Immature natural killer cell (primary cell): ENCODE data around the gene UBE2H. TPM values are rescaled to one million over a fixed set of nuclear protein-coding genes. Genes with fewer than 3 reads are reported as not detected.
A peak's percentile ranks its signal among the peaks of the same experiment; 100 is the strongest.
"Not testable (repeated sequence)": the region's sequence is repeated elsewhere in the genome, so short reads cannot be mapped to it uniquely, and the experiment has no call there.

Source experiments
- DNase-seq, 3 donors: peaks; one replicate each; pipeline ENCODE4 v3.0.0; 2022; ENCODE audit warnings: mixed read lengths in 1 of 3
- H3K27ac Mint-ChIP-seq, 6 donors: one replicate each; pipeline ENCODE4 v1.8.0; 2020; ENCODE audit warnings: mixed read lengths in 6 of 6, mild to moderate bottlenecking in 5 of 6, inconsistent platforms in 4 of 6, moderate library complexity in 3 of 6
- H3K27me3 Mint-ChIP-seq, 3 donors: one replicate each; pipeline ENCODE4 v1.8.0; 2020 to 2021; ENCODE audit warnings: low read depth in 3 of 3, mild to moderate bottlenecking in 3 of 3, mixed read lengths in 3 of 3, moderate library complexity in 3 of 3, inconsistent platforms in 1 of 3
- H3K36me3 Mint-ChIP-seq, 3 donors: one replicate each; pipeline ENCODE4 v1.8.0; 2020; ENCODE audit warnings: mixed read lengths in 3 of 3, inconsistent platforms in 2 of 3, mild to moderate bottlenecking in 2 of 3
- H3K4me1 Mint-ChIP-seq, 2 donors: one replicate each; pipeline ENCODE4 v1.8.0; 2020; ENCODE audit warnings: inconsistent platforms in 2 of 2, mild to moderate bottlenecking in 2 of 2, mixed read lengths in 2 of 2, moderate library complexity in 1 of 2
- H3K4me3 Mint-ChIP-seq, 5 donors: one replicate each; pipeline ENCODE4 v1.8.0; 2020; ENCODE audit warnings: mild to moderate bottlenecking in 5 of 5, mixed read lengths in 5 of 5, inconsistent platforms in 3 of 5, moderate library complexity in 3 of 5
- H3K9me3 Mint-ChIP-seq, 6 donors: one replicate each; pipeline ENCODE4 v1.8.0; 2020; ENCODE audit warnings: mild to moderate bottlenecking in 6 of 6, mixed read lengths in 6 of 6, inconsistent platforms in 4 of 6, moderate library complexity in 3 of 6
- polyA plus RNA-seq, 3 donors: library from polyadenylated mRNA; unstranded; fragments of 300-500 nt; fragmentation: Illumina TruSeq; gene quantifications; one replicate each; pipeline ENCODE4 v1.2.3, GENCODE V29; 2021

UBE2H gene
- polyA plus RNA-seq, 3 donors from 2014 or later: 28.1 to 71.9 (median 32.2) TPM

DNA sequence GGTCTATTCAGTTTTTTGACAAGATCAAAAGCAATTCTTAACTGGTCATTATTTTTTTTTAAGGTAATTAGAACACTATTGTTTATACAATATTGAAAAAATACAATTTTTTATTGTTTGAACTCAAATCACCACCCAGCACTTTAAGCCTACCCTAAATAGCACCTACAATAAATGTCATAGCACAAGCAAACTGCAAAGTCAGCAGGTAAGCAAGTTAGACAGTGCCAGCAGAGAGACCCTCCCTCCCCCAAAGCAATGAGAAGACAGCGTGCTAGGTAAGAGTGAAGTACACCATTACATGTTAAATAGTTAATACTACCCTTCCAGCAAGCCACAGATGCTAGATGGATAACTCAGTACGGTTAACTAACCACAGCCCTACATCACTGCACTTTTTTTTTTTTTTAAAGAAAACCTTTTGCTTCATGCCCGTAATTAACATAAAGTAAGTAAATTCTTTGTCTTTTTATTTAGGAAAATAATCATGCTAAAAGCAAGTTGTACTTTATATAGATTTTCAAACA, 120.0 kb downstream of the UBE2H start:
- no peak for DNase-seq
- no peaks in the 10 kb centered on the region for H3K9me3 Mint-ChIP-seq
- H3K27ac Mint-ChIP-seq: no peak overlapping the region
- H3K36me3 Mint-ChIP-seq: peaks cover 4 to 43% (median 6%) of the 10 kb centered on the region in 3 donors
- peaks cover 9 to 12% of the 10 kb centered on the region in 2 donors for H3K4me1 Mint-ChIP-seq
- peaks cover 2 to 4% (median 2%) of the 10 kb centered on the region in 3 donors for H3K27me3 Mint-ChIP-seq
- no peak overlapping the region for H3K4me3 Mint-ChIP-seq

DNA sequence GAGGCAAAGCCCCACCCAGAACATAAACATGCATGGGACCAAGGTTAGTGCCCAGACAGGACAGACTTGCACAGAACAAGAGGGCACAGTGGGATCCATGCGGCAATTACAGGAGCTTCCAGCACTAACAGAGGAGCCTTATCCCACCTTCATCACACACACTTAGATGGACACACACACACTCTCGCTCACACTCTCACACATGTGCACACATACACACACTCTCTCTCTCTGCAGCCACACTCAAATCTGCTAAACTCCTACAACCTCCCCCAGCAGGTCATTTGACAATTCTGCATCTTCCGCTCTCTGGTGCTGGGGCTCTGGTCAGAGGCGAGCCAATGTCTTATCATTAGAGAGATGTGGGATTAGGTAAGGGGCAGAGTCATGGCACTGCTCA, 120.5 kb downstream of the UBE2H start:
- peaks cover 1 to 5% (median 4%) of the 10 kb centered on the region in 3 donors for H3K27me3 Mint-ChIP-seq
- H3K36me3 Mint-ChIP-seq: peaks cover 4 to 38% (median 6%) of the 10 kb centered on the region in 3 donors
- no peak for DNase-seq
- H3K4me3 Mint-ChIP-seq: no peak overlapping the region
- H3K27ac Mint-ChIP-seq: peak overlapping the region in 1 of 6 donors; percentile 45
- H3K9me3 Mint-ChIP-seq: no peaks in the 10 kb centered on the region
- H3K4me1 Mint-ChIP-seq: peaks cover 9 to 12% of the 10 kb centered on the region in 2 donors

DNA sequence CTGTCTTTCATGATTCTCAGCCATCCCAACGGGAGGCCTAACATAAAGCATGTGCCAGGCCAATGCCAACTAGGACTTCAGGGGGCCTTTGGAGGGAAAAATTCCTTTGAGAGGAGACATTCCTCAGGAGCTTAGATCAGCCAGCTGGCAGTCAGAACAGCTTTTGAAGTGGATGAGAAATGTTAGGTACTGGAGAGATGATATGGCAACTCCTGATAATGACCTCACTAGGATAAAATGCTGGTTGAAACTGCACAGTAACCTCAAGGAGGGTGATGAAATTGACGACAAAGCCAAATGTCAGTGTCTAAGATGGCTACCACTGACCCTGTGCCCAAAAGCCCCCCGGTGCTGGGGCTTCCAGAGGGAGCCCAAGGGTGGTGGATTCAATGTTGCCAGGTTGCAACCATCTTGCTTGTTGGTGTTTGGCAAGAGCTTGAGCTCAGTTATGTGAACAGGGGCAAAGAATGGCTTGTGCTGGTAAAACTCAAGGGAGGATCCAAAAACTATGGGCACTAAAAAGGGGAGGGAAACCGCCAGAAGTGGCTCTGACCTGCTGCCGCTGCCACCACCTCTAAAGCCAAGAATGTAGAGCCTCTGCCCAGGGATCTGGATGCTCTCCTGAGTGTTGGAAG, 121.2 kb downstream of the UBE2H start:
- H3K9me3 Mint-ChIP-seq: no peaks in the 10 kb centered on the region
- DNase-seq: no peak
- H3K27ac Mint-ChIP-seq: no peak overlapping the region
- no peak overlapping the region for H3K4me3 Mint-ChIP-seq
- peaks cover 0 to 5% (median 4%) of the 10 kb centered on the region in 3 donors for H3K27me3 Mint-ChIP-seq
- H3K36me3 Mint-ChIP-seq: peaks cover 4 to 34% (median 6%) of the 10 kb centered on the region in 3 donors
- H3K4me1 Mint-ChIP-seq: peaks cover 9 to 12% of the 10 kb centered on the region in 2 donors

DNA sequence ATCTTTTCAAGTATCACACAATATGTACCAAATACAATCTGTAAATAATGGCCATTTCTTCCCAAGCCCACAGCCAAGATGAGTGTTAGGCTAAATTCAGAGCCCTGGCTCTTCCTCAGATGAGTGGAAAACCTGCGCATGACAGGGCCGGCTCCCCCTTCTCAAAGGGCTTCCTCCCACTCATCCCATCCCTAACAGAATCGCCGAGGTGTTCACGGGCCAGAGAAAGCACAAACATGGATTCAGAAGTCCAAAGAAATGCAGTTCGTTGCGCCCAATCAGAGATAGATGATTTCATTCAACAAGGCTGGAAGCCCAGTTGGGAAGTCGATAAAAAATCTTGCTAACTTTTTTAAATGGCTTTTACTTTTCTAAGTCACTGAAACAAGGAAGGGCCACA, 121.8 kb downstream of the UBE2H start:
- DNase-seq: no peak
- peaks cover 12 to 13% of the 10 kb centered on the region in 2 donors for H3K4me1 Mint-ChIP-seq
- peaks cover 4 to 30% (median 6%) of the 10 kb centered on the region in 3 donors for H3K36me3 Mint-ChIP-seq
- H3K27me3 Mint-ChIP-seq: peaks cover 2 to 6% (median 4%) of the 10 kb centered on the region in 3 donors
- H3K27ac Mint-ChIP-seq: no peak overlapping the region
- no peaks in the 10 kb centered on the region for H3K9me3 Mint-ChIP-seq
- H3K4me3 Mint-ChIP-seq: no peak overlapping the region

DNA sequence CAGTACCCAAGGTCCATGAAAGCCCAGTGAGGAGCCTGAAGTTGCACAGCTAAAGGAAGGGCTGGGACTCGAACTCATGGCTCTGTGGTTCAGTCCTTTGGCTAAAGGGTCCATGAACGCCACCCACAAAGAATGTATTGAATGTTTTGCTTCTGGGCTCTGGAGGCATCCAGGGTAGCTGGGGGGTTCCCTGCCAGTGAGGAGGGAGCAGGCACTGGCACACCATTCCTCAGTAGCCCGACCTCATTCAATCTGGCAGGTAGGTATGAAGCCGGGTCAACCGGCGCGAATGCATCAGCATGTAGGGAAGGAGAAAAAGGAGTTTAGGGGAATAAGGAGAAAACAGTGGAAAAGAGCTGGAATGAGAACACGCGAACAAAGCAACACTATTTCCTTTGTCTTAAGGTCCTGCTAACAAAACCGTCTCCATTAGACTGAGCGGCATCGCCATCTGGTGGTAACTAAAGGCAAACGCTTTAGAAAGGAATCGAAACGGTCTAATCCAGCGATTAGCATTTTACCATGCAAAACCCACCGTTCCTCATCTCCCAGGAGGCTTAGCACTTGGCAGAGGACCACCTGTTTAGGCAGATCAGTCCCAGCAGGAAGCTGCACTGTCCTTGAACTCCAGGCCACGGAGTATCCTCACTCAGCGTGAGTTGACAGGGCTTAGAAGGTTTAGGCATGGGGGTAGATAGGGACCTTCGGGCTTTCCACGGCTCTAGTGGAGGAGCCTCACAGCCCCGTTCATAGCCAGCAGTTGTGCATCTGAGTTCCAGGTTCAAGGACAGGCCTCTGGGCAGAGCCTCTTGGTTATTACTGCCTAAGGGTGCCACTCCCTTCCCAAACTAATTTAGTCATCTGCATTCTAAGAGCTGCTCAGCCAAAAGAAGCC, 122.8 kb downstream of the UBE2H start:
- H3K27ac Mint-ChIP-seq: peak overlapping the region in 1 of 6 donors; percentile 47
- H3K4me1 Mint-ChIP-seq: peaks cover 18% of the 10 kb centered on the region in 2 donors
- H3K9me3 Mint-ChIP-seq: no peaks in the 10 kb centered on the region
- peaks cover 4 to 27% (median 6%) of the 10 kb centered on the region in 3 donors for H3K36me3 Mint-ChIP-seq
- peaks cover 4 to 9% (median 9%) of the 10 kb centered on the region in 3 donors for H3K27me3 Mint-ChIP-seq
- peak; percentile 34 to 50 (median 48) for DNase-seq
- peak overlapping the region in 4 of 5 donors; percentile 33 to 72 (median 42) for H3K4me3 Mint-ChIP-seq

DNA sequence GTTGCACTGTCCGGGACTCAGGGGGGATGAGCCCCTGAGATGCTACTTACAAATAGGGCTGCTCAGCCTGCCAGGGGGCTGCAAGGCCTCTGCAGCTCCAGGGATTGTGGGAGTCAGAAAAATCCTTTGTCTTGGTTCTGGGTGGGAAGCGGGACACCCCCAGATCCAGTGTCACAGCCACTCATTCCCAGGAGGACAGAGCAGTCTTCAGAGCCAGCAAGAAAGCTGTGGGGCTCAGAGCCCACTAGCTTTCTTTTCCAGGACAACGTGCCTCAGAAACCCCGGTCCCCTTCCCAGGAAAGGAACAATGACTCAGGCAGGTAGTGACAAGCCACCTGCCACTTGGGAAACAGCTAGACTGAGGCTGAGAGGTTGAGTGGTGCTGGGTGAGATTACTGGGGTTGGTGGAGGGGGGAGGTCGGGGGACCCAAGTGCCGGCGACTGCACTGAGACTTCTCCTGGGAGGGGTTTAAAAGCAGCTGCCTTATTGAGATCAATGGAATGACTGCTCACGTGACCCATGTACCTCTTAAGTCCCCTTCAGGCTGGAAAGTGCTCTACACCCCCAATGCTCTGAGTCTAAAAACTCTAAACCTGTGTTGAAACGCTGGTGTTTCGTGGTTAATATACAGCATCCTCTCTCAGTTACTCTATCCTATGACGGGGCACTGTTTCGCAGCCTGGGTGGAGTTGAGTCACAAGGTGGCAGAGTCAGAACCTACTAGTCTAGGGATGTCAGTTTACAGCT, 123.6 kb downstream of the UBE2H start:
- no peaks in the 10 kb centered on the region for H3K9me3 Mint-ChIP-seq
- H3K4me1 Mint-ChIP-seq: peaks cover 26% of the 10 kb centered on the region in 2 donors
- H3K27me3 Mint-ChIP-seq: peaks cover 8 to 15% (median 10%) of the 10 kb centered on the region in 3 donors
- no peak overlapping the region for H3K4me3 Mint-ChIP-seq
- no peak for DNase-seq
- peaks cover 3 to 20% (median 6%) of the 10 kb centered on the region in 3 donors for H3K36me3 Mint-ChIP-seq
- H3K27ac Mint-ChIP-seq: no peak overlapping the region

DNA sequence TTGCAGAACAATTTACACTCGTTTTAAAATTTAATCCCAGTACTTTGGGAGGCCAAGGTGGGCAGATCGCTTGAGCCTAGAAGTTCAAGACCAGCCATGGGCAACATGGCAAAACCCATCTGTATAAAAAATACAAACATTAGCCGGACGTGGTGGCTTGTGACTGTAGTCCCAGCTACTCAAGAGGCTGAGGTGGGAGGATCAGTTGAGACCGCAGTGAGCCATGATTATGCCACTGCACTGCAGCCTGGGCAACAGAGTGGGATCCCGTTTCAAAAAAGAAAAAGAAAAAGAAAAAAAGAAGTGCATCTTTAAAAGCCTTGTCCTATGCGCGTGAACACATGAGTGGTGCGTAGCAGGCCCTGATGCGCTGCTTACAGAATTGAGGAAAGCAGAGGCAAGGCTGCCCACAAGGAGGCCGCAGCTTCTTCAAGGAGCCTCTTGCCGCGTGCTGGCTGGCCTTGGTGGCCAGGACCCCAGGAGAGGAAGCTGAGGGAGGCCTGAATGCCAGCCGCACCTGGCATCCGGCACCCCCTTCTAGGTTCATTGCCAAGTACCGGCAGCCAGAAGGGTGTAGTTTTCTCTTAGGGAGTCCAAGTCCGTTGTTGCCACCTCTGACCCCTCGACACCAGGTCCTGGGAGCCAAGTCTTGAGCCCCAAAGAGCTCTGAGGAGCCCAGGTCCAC, 124.5 kb downstream of the UBE2H start:
- Mint-ChIP-seq H3K9me3 (no peaks in the 10 kb centered on the region), H3K4me1 (peaks cover 26% of the 10 kb centered on the region in 2 donors), H3K36me3 (peaks cover 0 to 11% (median 0%) of the 10 kb centered on the region in 3 donors), H3K27ac (peak overlapping the region in 1 of 6 donors; percentile 56), H3K4me3 (no peak overlapping the region), H3K27me3 (peaks cover 8 to 15% (median 10%) of the 10 kb centered on the region in 3 donors)
- DNase-seq: no peak

DNA sequence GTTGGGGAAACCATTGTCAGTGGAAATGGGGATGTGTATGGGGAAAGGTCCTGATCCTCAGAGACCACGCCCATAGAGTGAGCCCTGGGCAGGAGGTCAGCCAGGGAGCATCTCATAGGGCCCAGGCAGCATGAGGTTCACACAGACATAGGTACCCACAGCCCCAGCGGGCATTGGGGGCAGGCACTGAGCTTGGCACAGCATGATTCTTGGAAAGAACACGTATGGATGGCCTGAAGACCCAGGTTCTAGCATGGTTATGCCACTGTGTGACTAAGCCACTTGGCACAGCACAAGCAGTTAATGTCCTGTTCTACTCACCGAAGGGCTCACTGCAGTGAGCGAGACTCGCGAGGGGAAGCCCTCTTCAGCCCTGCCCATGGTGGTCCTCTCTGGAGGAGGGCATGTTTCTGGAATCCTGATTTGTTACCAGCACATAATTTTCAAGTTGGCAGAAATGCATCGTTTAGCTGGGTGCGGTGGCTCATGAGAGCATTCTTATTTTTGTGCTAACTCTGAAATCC, 125.2 kb downstream of the UBE2H start:
- Mint-ChIP-seq H3K36me3 (peaks cover 0 to 8% (median 0%) of the 10 kb centered on the region in 3 donors), H3K27ac (peak overlapping the region in 2 of 6 donors; percentile 10 to 42), H3K4me3 (peak overlapping the region in 1 of 5 donors; percentile 36), H3K27me3 (peaks cover 8 to 15% (median 10%) of the 10 kb centered on the region in 3 donors), H3K9me3 (no peaks in the 10 kb centered on the region), H3K4me1 (peaks cover 26% of the 10 kb centered on the region in 2 donors)
- DNase-seq: no peak

DNA sequence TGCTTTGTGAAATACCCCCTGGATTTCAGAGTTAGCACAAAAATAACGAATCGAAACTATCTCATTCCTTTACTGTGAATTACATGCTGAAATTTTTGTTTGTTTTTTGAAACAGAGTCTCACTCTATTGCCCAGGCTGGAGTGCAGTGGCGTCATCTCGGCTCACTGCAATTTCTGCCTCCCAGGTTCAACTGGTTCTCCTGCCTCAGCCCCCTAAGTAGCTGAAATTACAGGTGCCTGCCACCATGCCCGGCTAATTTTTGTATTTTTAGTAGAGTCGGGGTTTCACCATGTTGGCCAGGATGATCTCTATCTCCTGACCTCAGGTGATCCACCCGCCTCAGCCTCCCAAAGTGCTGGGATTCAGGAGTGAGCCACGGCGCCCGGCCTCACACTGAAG, 125.9 kb downstream of the UBE2H start:
- H3K36me3 Mint-ChIP-seq: not testable (repeated sequence)

DNA sequence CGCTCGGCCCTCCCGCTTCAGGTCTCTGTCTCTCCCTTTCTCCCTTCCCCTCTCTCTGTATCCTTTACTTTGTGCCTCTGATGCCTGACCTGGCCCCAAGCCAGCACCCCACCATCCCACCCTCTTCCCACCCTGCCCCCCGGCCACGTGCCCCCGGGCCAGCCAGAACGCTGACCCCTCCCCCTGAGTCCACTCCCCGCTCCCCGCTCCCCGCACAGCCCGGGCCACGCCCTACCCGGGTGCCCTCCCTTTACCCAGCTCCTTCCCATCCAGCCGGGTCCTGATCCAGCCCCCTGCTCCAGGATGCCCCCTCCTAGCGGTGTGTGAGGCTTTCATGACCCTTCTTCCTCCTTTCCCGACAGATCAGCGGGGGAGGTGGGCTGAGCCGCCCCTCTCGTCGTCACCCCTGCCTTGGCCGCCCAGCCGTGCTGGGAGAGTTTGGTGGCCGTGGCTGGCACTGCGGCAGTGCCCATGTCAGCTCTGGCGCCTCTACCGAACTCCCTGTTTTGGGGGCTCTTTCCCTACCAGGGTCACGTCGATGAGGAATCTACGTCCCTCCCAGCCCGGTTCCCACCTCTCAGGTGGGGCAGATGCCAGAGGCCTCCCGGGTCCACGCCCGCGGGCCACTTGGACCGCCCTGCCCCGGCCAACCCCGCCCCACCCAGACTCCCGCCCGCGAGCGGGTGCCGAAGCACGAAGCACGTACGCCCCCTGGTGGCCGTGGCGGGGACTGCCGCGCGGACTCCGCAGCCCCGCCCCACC, 127.4 kb downstream of the UBE2H start:
- Mint-ChIP-seq H3K27ac (no peak overlapping the region), H3K4me1 (peaks cover 23 to 26% of the 10 kb centered on the region in 2 donors), H3K9me3 (no peaks in the 10 kb centered on the region), H3K4me3 (peak overlapping the region; percentile 79 to 89 (median 80)), H3K36me3 (peaks cover 0 to 2% (median 2%) of the 10 kb centered on the region in 3 donors), H3K27me3 (peaks cover 8 to 16% (median 12%) of the 10 kb centered on the region in 3 donors)
- peak; percentile 78 to 82 (median 80) for DNase-seq

More for the DNA sequence above, 125.9 kb downstream of the UBE2H start:
- peaks cover 26% of the 10 kb centered on the region in 2 donors for H3K4me1 Mint-ChIP-seq
- H3K4me3 Mint-ChIP-seq: peak overlapping the region in 3 of 5 donors; percentile 44 to 51 (median 46)
- H3K9me3 Mint-ChIP-seq, DNase-seq, H3K27ac Mint-ChIP-seq: not testable (repeated sequence)
- H3K27me3 Mint-ChIP-seq: peaks cover 8 to 15% (median 10%) of the 10 kb centered on the region in 3 donors

DNA sequence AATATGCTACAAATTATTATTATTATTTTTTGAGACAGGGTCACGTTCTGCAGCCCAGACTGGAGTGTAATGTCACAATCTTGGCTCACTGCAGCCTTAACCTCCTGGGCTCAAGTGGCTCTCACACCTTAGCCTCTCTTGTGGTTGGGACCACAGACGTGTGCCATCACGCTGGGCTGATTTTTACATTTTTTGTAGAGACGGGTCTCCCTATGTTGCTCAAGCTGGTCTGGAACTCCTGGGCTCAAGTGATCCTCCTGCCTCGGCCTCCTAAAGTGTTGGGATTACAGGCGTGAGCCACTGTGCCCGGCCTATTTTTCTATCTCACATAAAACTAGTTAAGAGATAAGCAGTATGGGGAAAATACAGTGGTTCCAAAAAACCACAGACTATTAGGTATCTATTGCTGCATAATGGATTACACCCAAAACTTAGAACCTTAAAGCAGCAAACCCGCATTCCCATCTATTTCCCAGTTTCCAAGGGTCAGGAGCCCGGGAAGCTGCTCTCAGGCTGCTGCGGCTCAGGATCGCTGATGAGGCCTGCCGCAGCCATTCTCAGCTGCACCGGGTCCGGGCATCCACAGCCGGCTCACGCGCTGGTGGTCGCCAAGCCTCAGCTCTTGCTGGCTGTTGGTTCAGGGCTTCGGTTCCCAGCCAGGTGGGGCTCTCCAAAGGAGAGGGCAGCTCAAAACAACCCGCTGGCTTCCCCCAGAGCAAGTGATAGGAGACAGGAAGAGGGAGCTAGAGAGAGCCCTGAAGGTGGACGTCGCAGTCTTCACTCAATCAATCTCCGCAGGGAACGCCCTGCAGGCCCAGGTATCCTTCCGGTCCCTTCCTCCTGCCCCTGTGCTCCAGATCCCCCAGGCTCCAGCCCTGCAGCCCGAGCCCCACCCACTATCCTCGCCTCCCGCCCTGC, 128.2 kb downstream of the UBE2H start:
- Mint-ChIP-seq H3K36me3 (peaks cover 0 to 5% (median 4%) of the 10 kb centered on the region in 3 donors), H3K9me3 (no peaks in the 10 kb centered on the region)

More for the DNA sequence above, 128.2 kb downstream of the UBE2H start:
- H3K27ac Mint-ChIP-seq: no peak overlapping the region
- peak overlapping the region; percentile 79 to 89 (median 80) for H3K4me3 Mint-ChIP-seq
- peaks cover 15 to 19% of the 10 kb centered on the region in 2 donors for H3K4me1 Mint-ChIP-seq
- H3K27me3 Mint-ChIP-seq: peaks cover 8 to 16% (median 12%) of the 10 kb centered on the region in 3 donors
- DNase-seq: peak in 2 of 3 donors; percentile 32 to 36
